SH-SY5Y (cell line): ENCODE data around the gene GGTLC2.

Source experiments
- GATA2 ChIP-seq: IDR thresholded peaks from 2 replicates; pipeline ENCODE4 v1.6.1; 2011; ENCODE audit warnings: mild to moderate bottlenecking, low read depth, low read length
- GATA3 ChIP-seq: IDR thresholded peaks from 2 replicates; pipeline ENCODE4 v1.6.1; 2011; ENCODE audit warnings: low read depth, mild to moderate bottlenecking, low read length, moderate library complexity

DNA sequence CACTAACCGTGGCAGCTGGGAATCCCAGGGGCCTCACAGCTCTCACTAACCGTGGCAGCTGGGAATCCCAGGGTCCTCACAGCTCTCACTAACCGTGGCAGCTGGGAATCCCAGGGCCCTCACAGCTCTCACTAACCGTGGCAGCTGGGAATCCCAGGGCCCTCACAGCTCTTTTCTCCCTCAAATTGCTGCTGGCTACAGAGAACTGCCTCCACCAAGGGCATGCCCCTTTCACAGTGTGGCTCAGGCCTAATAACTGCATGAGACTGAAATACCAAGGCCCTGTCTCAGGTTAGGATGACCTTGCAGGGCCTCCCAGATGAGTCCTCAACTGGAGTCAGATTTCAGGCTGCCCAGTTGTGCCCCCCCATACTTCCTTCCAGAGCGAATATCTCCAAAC, 35.1 kb upstream of the GGTLC2 start:
- no peak for TF ChIP-seq GATA2
- no peak for TF ChIP-seq GATA3
